ENCODE results near the gene LAT. TPM values are rescaled to one million over a fixed set of nuclear protein-coding genes. Genes with fewer than 3 reads are reported as not detected.

Gene LAT
- total RNA-seq, 1 experiment from 2014 or later: 4.3 TPM

GRCh38 chr16:28981517-28981916, 3.3 kb upstream of the LAT start:
- Histone ChIP-seq H3K4me2 (ENCODE audit: insufficient read depth, insufficient read length, low read length) (no peak overlapping the region), H3K14ac (ENCODE audit: insufficient read depth, low read length) (no peak overlapping the region; the same call in 1 of the 2 replicates), H2BK12ac (ENCODE audit: insufficient read length, low read depth, low read length) (no peak overlapping the region), H3K9ac (ENCODE audit: extremely low read depth, insufficient read length, low read length) (no peak overlapping the region), H3K56ac (ENCODE audit: insufficient read length, low read depth, low read length) (no peak overlapping the region), H2BK120ac (ENCODE audit: low read depth, low read length, poor library complexity, severe bottlenecking) (no peak overlapping the region), H2AK5ac (ENCODE audit: insufficient read length, low read length) (no peak overlapping the region), H4K91ac (ENCODE audit: insufficient read length, low read depth, low read length) (no peak overlapping the region), H3K23me2 (ENCODE audit: insufficient read length, low read depth, low read length, poor library complexity, severe bottlenecking) (no peaks in the 10 kb centered on the region), H3K79me1 (ENCODE audit: insufficient read depth, low read depth, low read length, poor library complexity, severe bottlenecking) (no peaks in the 10 kb centered on the region), H3T11ph (ENCODE audit: low read length) (no peak overlapping the region), H3K4me1 (ENCODE audit: insufficient read depth, low read length) (no peaks in the 10 kb centered on the region), H3K23ac (ENCODE audit: insufficient read length, low read depth, low read length) (no peak overlapping the region), H3K4ac (ENCODE audit: low read depth, low read length) (no peak overlapping the region), H3K27ac (ENCODE audit: insufficient read length, low read depth, low read length) (no peak overlapping the region), H4K5ac (ENCODE audit: insufficient read length, low read depth, low read length) (no peak overlapping the region), H2BK5ac (ENCODE audit: insufficient read length, low read length) (no peak overlapping the region), H2AFZ (ENCODE audit: low read length) (no peak overlapping the region), H2BK15ac (ENCODE audit: low read depth, low read length) (no peak overlapping the region), H3K27me3 (ENCODE audit: insufficient read depth, low read length) (no peaks in the 10 kb centered on the region), H3K79me2 (ENCODE audit: insufficient read depth, low read length) (no peaks in the 10 kb centered on the region), H2BK20ac (ENCODE audit: low read depth, low read length, poor library complexity, severe bottlenecking) (no peak overlapping the region), H4K8ac (replicated peaks; ENCODE audit: insufficient read length, low read depth, low read length) (no peak overlapping the region), H4K20me1 (ENCODE audit: control insufficient read depth, insufficient read depth, insufficient read length) (no peaks in the 10 kb centered on the region), H3K18ac (ENCODE audit: insufficient read length, low read depth, low read length) (no peak overlapping the region), H3K9me3 (ENCODE audit: control insufficient read depth, low read depth, low read length) (no peaks in the 10 kb centered on the region)
- peak; percentile 87 for TF ChIP-seq CTCF (conservative IDR thresholded peaks at IDR 0.05)
- H3K4me3 Mint-ChIP-seq: no peak overlapping the region
- H3K36me3 Mint-ChIP-seq (ENCODE audit: insufficient read depth in 1 of 3, low read depth in 3 of 3): peaks cover 19 to 43% (median 41%) of the 10 kb centered on the region in 3 experiments
- DNase-seq: peak; percentile 63
- H3K9me3 Mint-ChIP-seq: peaks cover 4 to 6% of the 10 kb centered on the region in 2 experiments; a peak in 3 of 5 replicates
- no CpG with 5 or more reads among the region's 12 CpGs for WGBS (ENCODE audit: extremely low coverage, insufficient read length, low lambda C conversion rate)
- no peaks in the 10 kb centered on the region for H3K27me3 Mint-ChIP-seq (ENCODE audit: low read depth)
- no peaks in the 10 kb centered on the region for H3K4me1 Mint-ChIP-seq
- no peak overlapping the region for H3K27ac Mint-ChIP-seq
